ENCODE data around the gene INO80B. TPM values are rescaled to one million over a fixed set of nuclear protein-coding genes. Genes with fewer than 3 reads are reported as not detected.

INO80B gene
- total and polyA plus RNA-seq, 2 donors (not counting 1 experiment from before 2014, with no cell fraction given): 30.4 to 78.6 TPM

DNA sequence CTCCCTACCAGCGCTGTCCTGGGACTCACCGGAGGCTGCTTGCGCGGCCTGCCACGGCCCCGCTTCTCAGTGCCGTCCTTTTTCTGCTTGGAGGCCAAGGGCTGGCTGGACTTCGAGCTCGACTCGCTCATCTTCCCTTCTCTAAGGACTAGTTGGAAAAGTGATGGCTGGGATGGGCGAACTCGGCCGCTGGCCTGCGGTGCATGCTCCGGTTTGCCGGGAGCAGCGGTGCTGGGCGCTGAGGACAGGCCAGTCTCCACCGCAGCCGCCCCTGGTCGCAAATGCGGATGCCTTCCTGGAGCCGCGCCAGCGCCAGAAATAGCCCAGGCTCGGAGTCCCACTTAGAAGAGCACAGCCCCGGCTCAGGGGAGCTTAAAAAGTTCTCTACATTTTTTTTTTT, 36.6 kb upstream of the INO80B start:
- Histone ChIP-seq H4K20me1 (ENCODE audit: control insufficient read depth, insufficient read depth, low read length, poor library complexity, severe bottlenecking) (no peaks in the 10 kb centered on the region), H3K4me2 (replicated peaks; ENCODE audit: low read depth, low read length, poor library complexity, severe bottlenecking) (no peak overlapping the region), H3K4me3 (ENCODE audit: control extremely low read depth in 1 of 5, extremely low read depth in 1 of 5, insufficient read depth in 1 of 5, low read depth in 2 of 5, low read length in 4 of 5) (no peak overlapping the region), H2AFZ (ENCODE audit: insufficient read depth, low read depth, low read length, poor library complexity, severe bottlenecking) (no peak overlapping the region), H3K4me1 (ENCODE audit: control insufficient read depth in 2 of 2, insufficient read depth in 2 of 2, low read length in 2 of 2) (peaks cover 48 to 71% of the 10 kb centered on the region in 2 donors), H3K27ac (ENCODE audit: low read length in 2 of 2) (no peak overlapping the region), H3K9me3 (ENCODE audit: control extremely low read depth in 1 of 3, control insufficient read depth in 2 of 3, insufficient read depth in 1 of 3, low read length in 2 of 3) (no peaks in the 10 kb centered on the region), H3K9ac (ENCODE audit: low read length) (no peak overlapping the region), H3K79me2 (ENCODE audit: control insufficient read depth, insufficient read depth, low read length) (peaks cover 4% of the 10 kb centered on the region), H3K27me3 (replicated peaks in 1 of 4; ENCODE audit: control extremely low read depth in 1 of 4, control insufficient read depth in 3 of 4, insufficient read depth in 4 of 4, low read length in 3 of 4) (no peaks in the 10 kb centered on the region), H3K36me3 (replicated peaks in 1 of 2; ENCODE audit: control extremely low read depth in 1 of 2, control insufficient read depth in 1 of 2, extremely low read depth in 1 of 2, insufficient read depth in 2 of 2, low read length in 1 of 2) (no peaks in the 10 kb centered on the region)
- ChIA-PET POLR2A (interaction anchor here (0.6 to 1.0 kb wide), 3 partner anchors 27 to 85 kb away, joined by 3 read pairs; no protein-coding TSS in a partner anchor), CTCF (no interaction called here)
- TF ChIP-seq, protein P1, sequence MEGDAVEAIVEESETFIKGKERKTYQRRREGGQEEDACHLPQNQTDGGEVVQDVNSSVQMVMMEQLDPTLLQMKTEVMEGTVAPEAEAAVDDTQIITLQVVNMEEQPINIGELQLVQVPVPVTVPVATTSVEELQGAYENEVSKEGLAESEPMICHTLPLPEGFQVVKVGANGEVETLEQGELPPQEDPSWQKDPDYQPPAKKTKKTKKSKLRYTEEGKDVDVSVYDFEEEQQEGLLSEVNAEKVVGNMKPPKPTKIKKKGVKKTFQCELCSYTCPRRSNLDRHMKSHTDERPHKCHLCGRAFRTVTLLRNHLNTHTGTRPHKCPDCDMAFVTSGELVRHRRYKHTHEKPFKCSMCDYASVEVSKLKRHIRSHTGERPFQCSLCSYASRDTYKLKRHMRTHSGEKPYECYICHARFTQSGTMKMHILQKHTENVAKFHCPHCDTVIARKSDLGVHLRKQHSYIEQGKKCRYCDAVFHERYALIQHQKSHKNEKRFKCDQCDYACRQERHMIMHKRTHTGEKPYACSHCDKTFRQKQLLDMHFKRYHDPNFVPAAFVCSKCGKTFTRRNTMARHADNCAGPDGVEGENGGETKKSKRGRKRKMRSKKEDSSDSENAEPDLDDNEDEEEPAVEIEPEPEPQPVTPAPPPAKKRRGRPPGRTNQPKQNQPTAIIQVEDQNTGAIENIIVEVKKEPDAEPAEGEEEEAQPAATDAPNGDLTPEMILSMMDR (IDR thresholded peaks at IDR 0.05): no peak
- TF ChIP-seq EZH2 (IDR thresholded peaks at IDR 0.05; ENCODE audit: borderline replicate concordance, insufficient read depth, low read depth, low read length, poor library complexity, severe bottlenecking): no peak
- intact Hi-C loops (cut with micrococcal nuclease): no loop called here
- no peak for DNase-seq
- no peak overlapping the region for H3K4me3 Mint-ChIP-seq
- WGBS (ENCODE audit: insufficient coverage): over 99% methylated on average over 21 of the region's 27 CpGs
- H3K27ac Mint-ChIP-seq: no peak overlapping the region
- no peaks in the 10 kb centered on the region for H3K27me3 Mint-ChIP-seq
- H3K4me1 Mint-ChIP-seq: peaks cover 62% of the 10 kb centered on the region
- no peak for ATAC-seq (ENCODE audit: low read depth)
- no peaks in the 10 kb centered on the region for H3K9me3 Mint-ChIP-seq (ENCODE audit: insufficient read depth)

DNA sequence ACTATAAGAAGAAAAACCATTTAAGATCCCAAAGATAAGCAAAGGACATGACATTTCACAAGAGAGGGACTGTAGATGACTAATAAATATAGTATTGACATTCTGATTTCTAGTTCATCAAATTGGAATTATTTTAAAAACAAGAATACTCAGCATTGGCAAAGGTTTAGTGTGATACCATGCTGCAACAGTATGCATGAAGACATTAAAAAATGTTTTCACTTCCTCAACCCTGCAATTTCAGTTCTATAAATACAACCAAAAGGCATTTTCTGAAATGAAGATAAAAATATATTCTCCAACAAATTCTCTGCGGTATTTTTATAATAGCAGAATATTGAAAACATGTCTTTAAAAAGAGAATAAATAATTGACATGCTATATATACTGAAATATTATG, 35.5 kb upstream of the INO80B start:
- no peak for ATAC-seq (ENCODE audit: low read depth)
- H3K4me3 Mint-ChIP-seq: peak overlapping the region; percentile 39
- WGBS (ENCODE audit: insufficient coverage): no CpG with 5 or more reads among the region's 1 CpG
- Histone ChIP-seq H3K27me3 (replicated peaks in 1 of 4; ENCODE audit: control extremely low read depth in 1 of 4, control insufficient read depth in 3 of 4, insufficient read depth in 4 of 4, low read length in 3 of 4) (no peaks in the 10 kb centered on the region), H3K27ac (ENCODE audit: low read length in 2 of 2) (no peak overlapping the region), H3K4me2 (replicated peaks; ENCODE audit: low read depth, low read length, poor library complexity, severe bottlenecking) (peak overlapping the region; percentile 59), H3K4me3 (ENCODE audit: control extremely low read depth in 1 of 5, extremely low read depth in 1 of 5, insufficient read depth in 1 of 5, low read depth in 2 of 5, low read length in 4 of 5) (peak overlapping the region in 1 of 5 experiments; percentile 18), H3K4me1 (ENCODE audit: control insufficient read depth in 2 of 2, insufficient read depth in 2 of 2, low read length in 2 of 2) (peaks cover 38 to 61% of the 10 kb centered on the region in 2 donors), H3K36me3 (replicated peaks in 1 of 2; ENCODE audit: control extremely low read depth in 1 of 2, control insufficient read depth in 1 of 2, extremely low read depth in 1 of 2, insufficient read depth in 2 of 2, low read length in 1 of 2) (peaks cover 0 to 2% of the 10 kb centered on the region in 2 experiments), H3K9me3 (ENCODE audit: control extremely low read depth in 1 of 3, control insufficient read depth in 2 of 3, insufficient read depth in 1 of 3, low read length in 2 of 3) (no peaks in the 10 kb centered on the region), H2AFZ (ENCODE audit: insufficient read depth, low read depth, low read length, poor library complexity, severe bottlenecking) (no peak overlapping the region), H3K79me2 (ENCODE audit: control insufficient read depth, insufficient read depth, low read length) (peaks cover 4% of the 10 kb centered on the region), H4K20me1 (ENCODE audit: control insufficient read depth, insufficient read depth, low read length, poor library complexity, severe bottlenecking) (no peaks in the 10 kb centered on the region), H3K9ac (ENCODE audit: low read length) (no peak overlapping the region)
- intact Hi-C loops (cut with micrococcal nuclease): no loop called here
- H3K4me1 Mint-ChIP-seq: peaks cover 55% of the 10 kb centered on the region
- ChIA-PET POLR2A (interaction anchor here (1.0 kb wide), 1 partner anchor 28 kb away, joined by 3 read pairs; no protein-coding TSS in a partner anchor), CTCF (interaction anchor here (0.8 kb wide), 1 partner anchor 33 kb away, joined by 3 read pairs; no protein-coding TSS in a partner anchor)
- no peak for DNase-seq
- peak overlapping the region; percentile 46 for H3K27ac Mint-ChIP-seq
- H3K27me3 Mint-ChIP-seq: no peaks in the 10 kb centered on the region
- no peaks in the 10 kb centered on the region for H3K9me3 Mint-ChIP-seq (ENCODE audit: insufficient read depth)
- TF ChIP-seq, protein P1 (IDR thresholded peaks at IDR 0.05): no peak
- no peak for TF ChIP-seq EZH2 (IDR thresholded peaks at IDR 0.05; ENCODE audit: borderline replicate concordance, insufficient read depth, low read depth, low read length, poor library complexity, severe bottlenecking)

All from B cell (primary cell).